HepG2 (cell line): ENCODE results near the gene ZDHHC14. TPM values are rescaled to one million over a fixed set of nuclear protein-coding genes. Genes with fewer than 3 reads are reported as not detected.

Experiments
- ATF3 ChIP-seq: sonication (generic); formaldehyde crosslinking; IDR thresholded peaks from 2 replicates; pipeline ENCODE4 v1.4.0; 2020; ENCODE audit warnings: missing genetic modification reagents
- BRCA1 ChIP-seq: sonication (generic); formaldehyde crosslinking; IDR thresholded peaks from 2 replicates; pipeline ENCODE4 v1.4.0; 2020; ENCODE audit warnings: missing genetic modification reagents
- ETV5 ChIP-seq: IDR thresholded peaks from 2 replicates; pipeline ENCODE4 v1.6.1; 2018; ENCODE audit warnings: missing biosample characterization, missing genetic modification reagents, inconsistent platforms, borderline replicate concordance
- FOXA1 ChIP-seq, 2 experiments: fragments of 450-650 bp in 1 of 2; sonication (generic) in 1 of 2; formaldehyde crosslinking in 1 of 2; IDR thresholded peaks; 2 replicates each; pipeline versions ENCODE4 v1.4.0 to v1.6.1; 2016 to 2020; ENCODE audit warnings: missing genetic modification reagents in 1 of 2
- FOXO1 ChIP-seq: sonication (generic); formaldehyde crosslinking; IDR thresholded peaks from 2 replicates; pipeline ENCODE4 v1.4.0; 2020; ENCODE audit warnings: missing genetic modification reagents
- KAT7 ChIP-seq: IDR thresholded peaks from 2 replicates; pipeline ENCODE4 v1.6.1; 2018; ENCODE audit warnings: borderline replicate concordance, missing compliant biosample characterization
- KDM1A ChIP-seq: IDR thresholded peaks from 2 replicates; pipeline ENCODE4 v1.6.1; 2016; ENCODE audit warnings: missing compliant biosample characterization
- KDM5B ChIP-seq: sonication (generic); formaldehyde crosslinking; IDR thresholded peaks from 2 replicates; pipeline ENCODE4 v1.4.0; 2020; ENCODE audit warnings: missing genetic modification reagents, mild to moderate bottlenecking, borderline replicate concordance
- MATR3 ChIP-seq: sonication (generic); formaldehyde crosslinking; IDR thresholded peaks from 2 replicates; pipeline ENCODE4 v1.4.0; 2020; ENCODE audit warnings: missing genetic modification reagents
- MEF2D ChIP-seq: sonication (generic); formaldehyde crosslinking; IDR thresholded peaks from 2 replicates; pipeline ENCODE4 v1.5.1; 2020; ENCODE audit warnings: mild to moderate bottlenecking, missing genetic modification reagents
- MXD4 ChIP-seq: IDR thresholded peaks from 2 replicates; pipeline ENCODE4 v1.6.1; 2016; ENCODE audit warnings: mild to moderate bottlenecking, missing biosample characterization, missing genetic modification reagents
- NFIB ChIP-seq: sonication (generic); formaldehyde crosslinking; IDR thresholded peaks from 2 replicates; pipeline ENCODE4 v1.9.0; 2021; ENCODE audit warnings: missing genetic modification reagents, mild to moderate bottlenecking, borderline replicate concordance
- SMAD1 ChIP-seq: sonication (generic); formaldehyde crosslinking; IDR thresholded peaks from 2 replicates; pipeline ENCODE4 v1.4.0; 2020; ENCODE audit warnings: missing genetic modification reagents, low read depth, mild to moderate bottlenecking, borderline replicate concordance
- SMARCE1 ChIP-seq: fragments of 450-650 bp; IDR thresholded peaks from 2 replicates; pipeline ENCODE4 v1.6.1; 2017; ENCODE audit warnings: borderline replicate concordance
- SNAPC5 ChIP-seq: sonication (generic); formaldehyde crosslinking; IDR thresholded peaks from 2 replicates; pipeline ENCODE4 v1.8.1; 2023; ENCODE audit warnings: mild to moderate bottlenecking, missing genetic modification reagents, borderline replicate concordance
- SYNCRIP ChIP-seq: fragments of 200-400 bp; formaldehyde crosslinking; IDR thresholded peaks from 2 replicates; pipeline ENCODE4 v1.6.1; 2018; ENCODE audit warnings: mild to moderate bottlenecking, low read depth, low read length; ENCODE audit not compliant: insufficient read depth
- ZBED4 ChIP-seq: sonication (generic); formaldehyde crosslinking; IDR thresholded peaks from 2 replicates; pipeline ENCODE4 v1.4.0; 2020; ENCODE audit warnings: missing genetic modification reagents, borderline replicate concordance
- ZBTB44 ChIP-seq: sonication (generic); formaldehyde crosslinking; IDR thresholded peaks from 2 replicates; pipeline ENCODE4 v1.4.0; 2020; ENCODE audit warnings: missing genetic modification reagents
- ZNF264 ChIP-seq: sonication (generic); formaldehyde crosslinking; IDR thresholded peaks from 2 replicates; pipeline ENCODE4 v1.4.0; 2020; ENCODE audit warnings: missing genetic modification reagents
- ZNF44 ChIP-seq: sonication (generic); formaldehyde crosslinking; IDR thresholded peaks from 2 replicates; pipeline ENCODE4 v1.5.1; 2020; ENCODE audit warnings: mild to moderate bottlenecking, missing genetic modification reagents
- ZNF652 ChIP-seq: IDR thresholded peaks from 2 replicates; pipeline ENCODE4 v1.6.1; 2016; ENCODE audit warnings: low read depth, borderline replicate concordance
- ZNF737 ChIP-seq: sonication (generic); formaldehyde crosslinking; IDR thresholded peaks from 2 replicates; pipeline ENCODE4 v1.5.0; 2020; ENCODE audit warnings: missing genetic modification reagents, mild to moderate bottlenecking, borderline replicate concordance
- ZNF788 ChIP-seq: sonication (generic); formaldehyde crosslinking; IDR thresholded peaks from 2 replicates; pipeline ENCODE4 v1.5.0; 2020; ENCODE audit warnings: mild to moderate bottlenecking, missing genetic modification reagents, borderline replicate concordance
- ZNF800 ChIP-seq: sonication (generic); formaldehyde crosslinking; IDR thresholded peaks from 2 replicates; pipeline ENCODE4 v1.4.0; 2020; ENCODE audit warnings: missing genetic modification reagents
- polyA plus RNA-seq, 8 experiments: library from polyadenylated mRNA; depleted of rRNA in 3 of 8; stranded (reverse) in 7 of 8; unstranded in 1 of 8; fragments of >200 nt; fragmentation: Illumina TruSeq in 4 of 8; extraction: Trizol in 4 of 8; gene quantifications; 2 replicates each; pipeline versions ENCODE4 v1.2.1 to v1.2.3, GENCODE V29; 2011 to 2016; ENCODE audit warnings: low read depth in 4 of 8, missing spikeins in 1 of 8, mixed read lengths in 1 of 8; ENCODE audit not compliant: insufficient read depth in 1 of 8
- total RNA-seq, 5 experiments: library from RNA; depleted of rRNA; stranded (reverse); fragments of >200 nt; fragmentation: Illumina TruSeq; extraction: Trizol; gene quantifications; 2 replicates each; pipeline ENCODE4 v1.2.3, GENCODE V29; 2016; ENCODE audit warnings: low read depth in 1 of 5

ZDHHC14 gene
- total and polyA plus RNA-seq, 2 of the 13 experiments (the other 11 are each of a cell fraction or from before 2014, with no cell fraction given) = 3.7 to 9.5 TPM

- TF ChIP-seq ZBED4 (CRISPR knock-in tag) (no peak), KDM5B (CRISPR knock-in tag) (no peak), MEF2D (CRISPR knock-in tag) (no peak), KDM1A (CRISPR knock-in tag) (no peak), ATF3 (CRISPR knock-in tag) (no peak), ZNF800 (CRISPR knock-in tag) (no peak), ZNF737 (CRISPR knock-in tag) (no peak), KAT7 (CRISPR knock-in tag) (no peak; the same call in 1 of the 2 replicates), MATR3 (CRISPR knock-in tag) (no peak), BRCA1 (CRISPR knock-in tag) (no peak), ZNF264 (CRISPR knock-in tag) (no peak), FOXO1 (CRISPR knock-in tag) (no peak), NFIB (CRISPR knock-in tag) (no peak), MXD4 (CRISPR knock-in tag) (no peak), ZNF652 (CRISPR knock-in tag) (peak; percentile 94), ZNF788 (no peak), SMARCE1 (no peak), ZBTB44 (CRISPR knock-in tag) (no peak), ETV5 (CRISPR knock-in tag) (no peak), ZNF44 (CRISPR knock-in tag) (no peak), SMAD1 (CRISPR knock-in tag) (no peak), SYNCRIP (no peak), FOXA1 (IDR thresholded peaks at IDR 0.05) (no peak), FOXA1 (CRISPR knock-in tag; IDR thresholded peaks at IDR 0.05) (no peak), SNAPC5 (CRISPR knock-in tag) (no peak)
Observed at GRCh38 chr6:157424491-157425020, 43.6 kb downstream of the ZDHHC14 start (continued).
